PC-9 (cell line): ENCODE data around the gene DBN1. TPM values are rescaled to one million over a fixed set of nuclear protein-coding genes. Genes with fewer than 3 reads are reported as not detected.
"Not testable (repeated sequence)": the region's sequence is repeated elsewhere in the genome, so short reads cannot be mapped to it uniquely, and the experiment has no call there.

Source experiments
- BruUV-seq: library from RNA; stranded (reverse); fragments of 400-500 nt; replicated peaks from 2 replicates; lab custom pipeline; 2021; lab: Mats Ljungman, UMichigan
- CTCF ChIA-PET: fragments of 300-600 bp; sonication (Branson Sonifier 250); formaldehyde crosslinking; loops from one replicate; lab custom pipeline; 2022; ENCODE audit warnings: antibody characterized with exemption; lab: Charles Lee
- POLR2A ChIA-PET: fragments of 300-600 bp; sonication (Branson Sonifier 250); formaldehyde crosslinking; loops from one replicate; lab custom pipeline; 2022; ENCODE audit warnings: antibody characterized with exemption; ENCODE audit not compliant: unreplicated experiment; lab: Charles Lee
- DNase-seq, 2 experiments: peaks; one replicate each; pipeline versions ENCODE4 v3.0.0 to v3.0.0-alpha.2; 2015 to 2022; ENCODE audit warnings: mixed read lengths in 1 of 2
- H2AFZ ChIP-seq: fragments of 200-600 bp; sonication (generic); 2 replicates; pipeline ENCODE4 v1.8.1; 2017; ENCODE audit warnings: antibody characterized with exemption
- H3F3A ChIP-seq: fragments of 200-600 bp; sonication (generic); 2 replicates; pipeline ENCODE4 v1.8.1; 2017; ENCODE audit warnings: antibody characterized with exemption, mild to moderate bottlenecking, low read depth; ENCODE audit not compliant: insufficient read depth
- H3K27ac ChIP-seq: fragments of 200-600 bp; sonication (generic); 2 replicates; pipeline ENCODE4 v1.6.1; 2016; ENCODE audit warnings: mixed run types
- H3K27me3 ChIP-seq: fragments of 200-600 bp; sonication (generic); 2 replicates; pipeline ENCODE4 v1.6.1; 2016; ENCODE audit warnings: low read depth, mixed run types; ENCODE audit not compliant: insufficient read depth
- H3K36me3 ChIP-seq: fragments of 200-600 bp; sonication (generic); 2 replicates; pipeline ENCODE4 v1.6.1; 2016; ENCODE audit warnings: low read depth, mixed run types
- H3K4me1 ChIP-seq: fragments of 200-600 bp; sonication (generic); replicated peaks from 2 replicates; pipeline ENCODE4 v1.6.1; 2016; ENCODE audit warnings: mixed run types; ENCODE audit not compliant: insufficient read depth
- H3K4me2 ChIP-seq: fragments of 200-600 bp; sonication (generic); 2 replicates; pipeline ENCODE4 v1.6.1; 2017; ENCODE audit warnings: mixed run types
- H3K4me3 ChIP-seq: fragments of 200-600 bp; sonication (generic); 2 replicates; pipeline ENCODE4 v1.6.1; 2016; ENCODE audit warnings: mixed run types
- H3K79me2 ChIP-seq: fragments of 200-600 bp; sonication (generic); 2 replicates; pipeline ENCODE4 v1.6.1; 2017; ENCODE audit warnings: low read depth, mixed run types
- H3K9me2 ChIP-seq: fragments of 200-600 bp; sonication (generic); 2 replicates; pipeline ENCODE4 v1.8.1; 2017; ENCODE audit warnings: mild to moderate bottlenecking; ENCODE audit not compliant: insufficient read depth
- H3K9me3 ChIP-seq: fragments of 200-600 bp; sonication (generic); 2 replicates; pipeline ENCODE4 v1.8.1; 2016; ENCODE audit warnings: low read depth; ENCODE audit not compliant: insufficient read depth
- H4K20me1 ChIP-seq: fragments of 200-600 bp; sonication (generic); 2 replicates; pipeline ENCODE4 v1.8.1; 2017; ENCODE audit not compliant: insufficient read depth
- EZH2 ChIP-seq: fragments of 200-600 bp; sonication (generic); IDR thresholded peaks from 2 replicates; pipeline ENCODE4 v1.8.0; 2017; ENCODE audit warnings: antibody characterized with exemption, low read depth
- intact Hi-C: fragments of 100-400 bp; cut with micrococcal nuclease; formaldehyde crosslinking; loops from one replicate; pipeline ENCODE4 v1.10.0; 2022; ENCODE audit not compliant: unreplicated experiment
- total RNA-seq: library from RNA; stranded (reverse); gene quantifications from 2 replicates; pipeline ENCODE4 v1.2.3, GENCODE V29; 2021
- TF ChIP-seq, protein P1 (sequence below): fragments of 200-600 bp; sonication (generic); conservative IDR thresholded peaks from 2 replicates; pipeline ENCODE4 v1.6.1; 2017; ENCODE audit warnings: mixed run types, antibody characterized with exemption, mild to moderate bottlenecking, moderate library complexity

DBN1 gene
- total RNA-seq, 1 experiment from 2014 or later = 144 TPM

DNA sequence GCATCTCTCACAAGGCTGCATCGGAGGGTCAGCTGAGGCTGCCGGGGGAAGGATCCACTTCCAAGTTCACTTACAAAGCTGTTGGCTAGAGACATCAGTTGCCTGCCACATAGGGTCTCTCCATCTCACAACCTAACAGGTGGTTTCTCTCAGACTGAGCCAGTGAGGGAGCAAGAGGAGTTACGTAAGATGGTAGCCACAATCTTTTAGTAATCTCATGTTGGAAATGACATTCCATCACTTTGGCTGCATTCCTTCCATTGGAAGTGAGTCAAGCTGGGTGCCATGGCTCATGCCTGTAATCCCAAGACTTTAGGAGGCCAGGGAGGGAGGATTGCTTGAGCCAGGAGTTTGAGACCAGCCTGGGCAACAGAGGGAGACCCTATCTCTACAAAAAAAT is 54.4 kb downstream of the DBN1 start:
- ChIA-PET POLR2A (no interaction called here), CTCF (no interaction called here)
- Histone ChIP-seq H2AFZ (no peak overlapping the region), H3K9me2 (no peaks in the 10 kb centered on the region), H3K79me2 (no peaks in the 10 kb centered on the region), H3K4me1 (0 out of 2 replicates have a peak, but pooled peaks cover 4% of the 10 kb centered on the region), H3K27me3 (no peaks in the 10 kb centered on the region), H3K9me3 (no peaks in the 10 kb centered on the region), H3K4me3 (no peak overlapping the region), H4K20me1 (no peaks in the 10 kb centered on the region), H3K36me3 (no peaks in the 10 kb centered on the region), H3K27ac (no peak overlapping the region), H3K4me2 (no peak overlapping the region), H3F3A (no peaks in the 10 kb centered on the region)
- no TSS peak for BruUV-seq
- no peak for TF ChIP-seq EZH2
- TF ChIP-seq, protein P1, sequence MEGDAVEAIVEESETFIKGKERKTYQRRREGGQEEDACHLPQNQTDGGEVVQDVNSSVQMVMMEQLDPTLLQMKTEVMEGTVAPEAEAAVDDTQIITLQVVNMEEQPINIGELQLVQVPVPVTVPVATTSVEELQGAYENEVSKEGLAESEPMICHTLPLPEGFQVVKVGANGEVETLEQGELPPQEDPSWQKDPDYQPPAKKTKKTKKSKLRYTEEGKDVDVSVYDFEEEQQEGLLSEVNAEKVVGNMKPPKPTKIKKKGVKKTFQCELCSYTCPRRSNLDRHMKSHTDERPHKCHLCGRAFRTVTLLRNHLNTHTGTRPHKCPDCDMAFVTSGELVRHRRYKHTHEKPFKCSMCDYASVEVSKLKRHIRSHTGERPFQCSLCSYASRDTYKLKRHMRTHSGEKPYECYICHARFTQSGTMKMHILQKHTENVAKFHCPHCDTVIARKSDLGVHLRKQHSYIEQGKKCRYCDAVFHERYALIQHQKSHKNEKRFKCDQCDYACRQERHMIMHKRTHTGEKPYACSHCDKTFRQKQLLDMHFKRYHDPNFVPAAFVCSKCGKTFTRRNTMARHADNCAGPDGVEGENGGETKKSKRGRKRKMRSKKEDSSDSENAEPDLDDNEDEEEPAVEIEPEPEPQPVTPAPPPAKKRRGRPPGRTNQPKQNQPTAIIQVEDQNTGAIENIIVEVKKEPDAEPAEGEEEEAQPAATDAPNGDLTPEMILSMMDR = no peak
- intact Hi-C loops = no loop called here
- peak in 1 of 2 experiments; percentile 60 for DNase-seq

DNA sequence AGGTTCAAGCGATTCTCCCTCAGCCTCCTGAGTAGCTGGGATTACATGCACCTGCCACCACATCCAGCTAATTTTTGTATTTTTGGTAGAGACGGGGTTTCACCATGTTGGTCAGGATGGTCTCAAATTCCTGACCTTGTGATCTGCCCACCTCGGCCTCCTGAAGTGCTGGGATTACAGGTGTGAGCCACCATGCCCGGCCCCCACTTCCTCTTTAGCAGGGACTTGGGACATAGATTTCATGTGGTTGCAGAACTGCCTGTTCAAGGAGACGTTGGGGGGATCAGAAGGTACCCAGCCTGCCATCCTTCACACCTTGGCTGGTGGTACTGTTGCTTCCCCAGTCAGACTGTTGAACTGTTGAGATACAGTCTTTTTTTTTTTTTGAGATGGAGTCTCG is 56.4 kb downstream of the DBN1 start:
- H3K4me1 ChIP-seq, DNase-seq, H4K20me1 ChIP-seq, H3K27me3 ChIP-seq, H3F3A ChIP-seq, intact Hi-C loops, POLR2A ChIA-PET, H3K79me2 ChIP-seq, H3K27ac ChIP-seq, H3K4me3 ChIP-seq, H3K4me2 ChIP-seq, H3K9me2 ChIP-seq, BruUV-seq, H3K9me3 ChIP-seq, H2AFZ ChIP-seq, H3K36me3 ChIP-seq: not testable (repeated sequence)
- CTCF ChIA-PET = interaction anchor here (1.1 kb wide), 1 partner anchor 39 kb away, joined by 4 read pairs; no protein-coding TSS in a partner anchor

DNA sequence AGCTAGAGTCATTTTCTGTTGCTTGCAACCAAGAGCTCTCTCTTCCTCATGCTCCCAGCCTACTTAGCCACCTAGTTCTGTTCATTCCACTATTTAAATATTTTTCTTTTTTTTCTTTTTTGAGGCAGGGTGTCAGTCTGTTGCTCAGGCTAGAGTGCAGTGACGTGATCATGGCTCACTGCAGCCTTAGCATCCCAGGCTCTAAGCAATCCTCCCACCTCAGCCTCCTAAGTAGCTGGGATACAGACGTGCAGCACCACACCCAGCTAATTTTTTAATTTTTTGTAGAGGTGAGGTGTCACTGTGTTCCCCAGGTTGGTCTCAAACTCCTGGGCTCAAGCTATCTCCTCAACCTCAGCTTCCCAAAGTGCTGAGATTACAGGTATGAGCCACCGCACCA is 59.0 kb downstream of the DBN1 start:
- POLR2A ChIA-PET = interaction anchor here (0.6 kb wide), 1 partner anchor 66 kb away, joined by 22 read pairs; no protein-coding TSS in a partner anchor
- DNase-seq = no peak
- CTCF ChIA-PET = interaction anchor here (0.6 kb wide), 1 partner anchor 31 kb away, joined by 3 read pairs; no protein-coding TSS in a partner anchor
- Histone ChIP-seq H3K9me2 (no peaks in the 10 kb centered on the region), H3K27ac (no peak overlapping the region), H3K4me2 (no peak overlapping the region), H3K4me1 (0 out of 2 replicates have a peak, but pooled peaks cover 4% of the 10 kb centered on the region), H3K36me3 (no peaks in the 10 kb centered on the region), H2AFZ (no peak overlapping the region), H3K27me3 (no peaks in the 10 kb centered on the region), H3K9me3 (no peaks in the 10 kb centered on the region), H4K20me1 (no peaks in the 10 kb centered on the region), H3K4me3 (no peak overlapping the region), H3F3A (no peaks in the 10 kb centered on the region), H3K79me2 (no peaks in the 10 kb centered on the region)
- TF ChIP-seq EZH2 = no peak
- TF ChIP-seq, protein P1 = no peak
- intact Hi-C loops = no loop called here
- no TSS peak for BruUV-seq
